ENCODE data around the gene NSA2. TPM values are rescaled to one million over a fixed set of nuclear protein-coding genes. Genes with fewer than 3 reads are reported as not detected.

Gene NSA2
- total and polyA plus RNA-seq, 9 of the 15 experiments (the other 6 are each of a cell fraction or from before 2014, with no cell fraction given) = 60.2 to 246 (median 183) TPM

DNA sequence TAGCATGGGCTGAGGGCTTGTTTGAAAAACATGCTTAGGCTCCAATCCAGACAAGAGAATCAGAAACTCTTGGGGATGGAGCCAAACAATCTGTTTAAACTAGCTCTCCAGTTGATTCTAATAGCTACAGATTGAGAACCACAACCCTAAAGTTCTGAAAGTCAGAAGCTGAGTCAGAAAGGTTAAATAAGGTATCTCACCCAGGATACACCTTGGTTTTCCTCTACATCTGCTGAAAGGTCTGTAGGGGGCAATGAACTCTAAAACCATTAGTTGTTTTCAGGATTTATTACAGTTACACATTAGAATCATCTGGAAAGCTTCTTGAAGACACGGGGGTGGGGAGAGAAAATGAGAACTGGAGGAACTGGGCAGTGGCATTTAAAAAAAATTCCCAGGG, 5.8 kb upstream of the NSA2 start:
- CTCF ChIA-PET (ENCODE audit: low intra/inter-chr PET ratio) = no interaction called here
- H2AFZ ChIP-seq (ENCODE audit: low read depth, low read length) = no peak overlapping the region
- no peak overlapping the region for H3K4me3 ChIP-seq
- TF ChIP-seq MAFK (IDR thresholded peaks at IDR 0.05; ENCODE audit: low read length) (no peak), SMARCE1 (IDR thresholded peaks at IDR 0.05) (no peak), ZNF134 (CRISPR knock-in tag; conservative IDR thresholded peaks at IDR 0.05) (no peak), NR2C2 (CRISPR knock-in tag; IDR thresholded peaks at IDR 0.05) (no peak), NR2C2 (tag; IDR thresholded peaks at IDR 0.05) (no peak), MGA (IDR thresholded peaks at IDR 0.05) (no peak), TSC22D4 (tag; IDR thresholded peaks at IDR 0.05) (no peak), HIVEP1 (CRISPR knock-in tag; IDR thresholded peaks at IDR 0.05) (no peak), MYC (IDR thresholded peaks at IDR 0.05; ENCODE audit: low read depth, low read length) (no peak), MYC (CRISPR knock-in tag; IDR thresholded peaks at IDR 0.05; ENCODE audit: borderline replicate concordance, low read depth) (no peak), BRCA1 (IDR thresholded peaks at IDR 0.05) (no peak), BRCA1 (CRISPR knock-in tag; IDR thresholded peaks at IDR 0.05) (no peak), ZNF586 (CRISPR knock-in tag; conservative IDR thresholded peaks at IDR 0.05) (no peak), ELF1 (tag; IDR thresholded peaks at IDR 0.05) (no peak)
- peaks cover 4 to 12% of the 10 kb centered on the region in 2 experiments; a peak in 3 of 5 replicates for H3K4me1 ChIP-seq (replicated peaks in 1 of 2; ENCODE audit: control insufficient read depth in 2 of 2, insufficient read depth in 2 of 2, low read length in 2 of 2)
- no peak for ATAC-seq
- no peaks in the 10 kb centered on the region for H3K9me1 ChIP-seq (ENCODE audit: control insufficient read depth, insufficient read depth, low read length)
- H3K9me3 ChIP-seq (replicated peaks; ENCODE audit: control insufficient read depth, insufficient read depth, low read depth, low read length) = no peaks in the 10 kb centered on the region
- H3K27ac ChIP-seq (ENCODE audit: extremely low read depth, low read depth, low read length) = no peak overlapping the region
- H3K4me2 ChIP-seq (ENCODE audit: insufficient read depth, low read length) = no peak overlapping the region
- intact Hi-C loops (cut with micrococcal nuclease) (no loop called here), in situ Hi-C loops (cut with MboI) (no loop called here)
- POLR2A ChIA-PET = interaction anchor here (0.8 kb wide), 1 partner anchor 10 kb away, joined by 3 read pairs; no protein-coding TSS in a partner anchor
- WGBS (ENCODE audit: insufficient coverage, low coverage, missing lambda C conversion rate) = 88% methylated on average over 1 of the region's 1 CpG
- no peak for FAIRE-seq
- no peaks in the 10 kb centered on the region for H4K20me1 ChIP-seq (replicated peaks; ENCODE audit: control insufficient read depth, insufficient read depth, low read length)
- H3K9ac ChIP-seq (ENCODE audit: insufficient read depth in 1 of 2, low read depth in 2 of 2, low read length in 2 of 2) = no peak overlapping the region
- peaks cover 26% of the 10 kb centered on the region for H3K79me2 ChIP-seq (ENCODE audit: control insufficient read depth, insufficient read depth, low read length)
- H3K36me3 ChIP-seq (ENCODE audit: control insufficient read depth, insufficient read depth, low read length) = peaks cover 83% of the 10 kb centered on the region
- no peaks in the 10 kb centered on the region for H3K27me3 ChIP-seq (ENCODE audit: control insufficient read depth in 2 of 2, insufficient read depth in 2 of 2, low read length in 2 of 2)
- no peak for DNase-seq (ENCODE audit: extremely low read depth in 1 of 4, low spot score in 3 of 4)
- BruUV-seq (replicated peaks) = no TSS peak

Data from K562 (cell line).